Measurements from ENCODE around the gene EFCAB13.

DNA sequence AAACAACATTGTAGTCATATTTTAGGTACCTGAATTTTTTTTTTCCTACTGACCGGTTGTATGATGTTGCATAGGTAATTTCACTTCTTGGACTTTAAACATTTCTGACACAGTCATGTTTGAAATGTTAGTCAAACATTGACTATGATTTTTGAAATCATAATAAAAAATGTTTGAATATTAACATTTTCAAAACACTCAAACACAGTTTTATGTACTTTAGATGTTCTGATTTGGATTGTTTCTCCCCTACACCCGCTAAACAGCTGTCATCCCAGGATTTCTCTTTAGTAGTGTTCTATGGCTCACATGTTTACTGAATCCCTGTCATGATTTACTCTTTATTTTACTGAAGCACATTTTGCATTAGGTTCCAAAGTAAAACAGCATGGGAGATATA, 104.2 kb downstream of the EFCAB13 start:
- TF ChIP-seq ZBTB49 (tag by site-specific recombination; IDR thresholded peaks at IDR 0.05; ENCODE audit: low read depth) (no peak), SP7 (tag by site-specific recombination; IDR thresholded peaks at IDR 0.05) (no peak), ZNF530 (tag by site-specific recombination; IDR thresholded peaks at IDR 0.05; ENCODE audit: low read depth) (no peak)

Measured in HEK293 (cell line).